ENCODE data around the gene TMEM272.

TMEM272 gene

GRCh38 chr13:51844862-51845573 is at the start of gene TMEM272:
TSS of gene TMEM272 (minus strand) at chr13:51845177. CDS start at chr13:51838530, 6,647 bp downstream.
- peak; percentile 52 for DNase-seq

- DNase-seq, result no peak
Measured at GRCh38 chr13:51894239-51894638, 49.3 kb upstream of the TMEM272 start.

GRCh38 chr13:51892657-51893056 is 47.7 kb upstream of the TMEM272 start:
- DNase-seq, result no peak

- DNase-seq, result no peak
Measured at GRCh38 chr13:51887468-51887867, 42.5 kb upstream of the TMEM272 start.

GRCh38 chr13:51885651-51886050 is 40.7 kb upstream of the TMEM272 start:
- no peak for DNase-seq

GRCh38 chr13:51883226-51883600 is 38.2 kb upstream of the TMEM272 start:
- no peak for DNase-seq

GRCh38 chr13:51882570-51883225 is 37.7 kb upstream of the TMEM272 start:
- DNase-seq, result no peak

- no peak for DNase-seq
Measured at GRCh38 chr13:51881296-51881695, 36.3 kb upstream of the TMEM272 start.

- no peak for DNase-seq
Measured at GRCh38 chr13:51879133-51879532, 34.2 kb upstream of the TMEM272 start.

GRCh38 chr13:51874651-51875050 is 29.7 kb upstream of the TMEM272 start:
- no peak for DNase-seq

GRCh38 chr13:51873837-51874236 is 28.9 kb upstream of the TMEM272 start:
- DNase-seq, result no peak

GRCh38 chr13:51873117-51873798 is 28.3 kb upstream of the TMEM272 start:
- no peak for DNase-seq

GRCh38 chr13:51870616-51871015 is 25.6 kb upstream of the TMEM272 start:
- no peak for DNase-seq

- DNase-seq, result no peak
Measured at GRCh38 chr13:51869916-51870315, 24.9 kb upstream of the TMEM272 start.

GRCh38 chr13:51867062-51867461 is 22.1 kb upstream of the TMEM272 start:
- DNase-seq, result no peak

- DNase-seq, result no peak
Measured at GRCh38 chr13:51865838-51866237, 20.9 kb upstream of the TMEM272 start.

GRCh38 chr13:51862957-51863356 is 18.0 kb upstream of the TMEM272 start:
- no peak for DNase-seq

GRCh38 chr13:51861723-51862300 is 16.8 kb upstream of the TMEM272 start, which contains the start of gene CCDC70:
TSS of gene CCDC70 (plus strand) at chr13:51861969. CDS start at chr13:51865412, 3,443 bp downstream.
- DNase-seq, result no peak

GRCh38 chr13:51858433-51859247 is 13.7 kb upstream of the TMEM272 start:
- no peak for DNase-seq

GRCh38 chr13:51856998-51857397 is 12.0 kb upstream of the TMEM272 start:
- DNase-seq, result no peak

- no peak for DNase-seq
Measured at GRCh38 chr13:51856027-51856736, 11.2 kb upstream of the TMEM272 start.
